Activated CD4-positive, alpha-beta T cell treated with anti-CD3 and anti-CD28 coated beads, Interleukin-2, amount 10 ng/mL, durations not matched to agents 7 days and 5 days (primary cell): ENCODE results near the gene SFTPB. TPM values are rescaled to one million over a fixed set of nuclear protein-coding genes. Genes with fewer than 3 reads are reported as not detected.

Experiments used
- CTCF ChIA-PET: fragments of 350-600 bp; sonication (Branson Sonifier 250); formaldehyde crosslinking; loops from one replicate; lab custom pipeline; 2021; ENCODE audit warnings: antibody characterized with exemption; lab: Charles Lee
- POLR2A ChIA-PET: fragments of 350-600 bp; sonication (Branson Sonifier 250); formaldehyde crosslinking; loops from one replicate; lab custom pipeline; 2021; ENCODE audit warnings: antibody characterized with exemption; lab: Charles Lee
- DNase-seq: peaks from one replicate; pipeline ENCODE4 v3.0.0-alpha.2; 2020
- H3K27ac Mint-ChIP-seq: one replicate; pipeline ENCODE4 v1.8.0; 2021; ENCODE audit warnings: mild to moderate bottlenecking, moderate library complexity, mixed read lengths
- H3K27me3 Mint-ChIP-seq: one replicate; pipeline ENCODE4 v1.8.0; 2021; ENCODE audit warnings: mixed read lengths
- H3K36me3 Mint-ChIP-seq: one replicate; pipeline ENCODE4 v1.8.0; 2021; ENCODE audit warnings: low read depth, mixed read lengths
- H3K4me1 Mint-ChIP-seq: one replicate; pipeline ENCODE4 v1.8.0; 2021; ENCODE audit warnings: mixed read lengths
- H3K4me3 Mint-ChIP-seq: one replicate; pipeline ENCODE4 v1.8.0; 2021; ENCODE audit warnings: mild to moderate bottlenecking, moderate library complexity, mixed read lengths
- H3K9me3 Mint-ChIP-seq: one replicate; pipeline ENCODE4 v1.8.0; 2021; ENCODE audit warnings: mixed read lengths
- total RNA-seq, 2 experiments: library from RNA; stranded (reverse); gene quantifications; one replicate each; pipeline ENCODE4 v1.2.3, GENCODE V29; 2021

The SFTPB gene
- total RNA-seq, 2 experiments from 2014 or later: not detected

- no peak for DNase-seq
- CTCF ChIA-PET: interaction anchor here (0.6 to 4.2 kb wide), 7 partner anchors 10 to 71 kb away, joined by 3 to 30 read pairs (median 7); partner anchors contain the start of gene GNLY
- POLR2A ChIA-PET: no interaction called here
Observed at GRCh38 chr2:85708641-85709040, 40.6 kb upstream of the SFTPB start.

DNA sequence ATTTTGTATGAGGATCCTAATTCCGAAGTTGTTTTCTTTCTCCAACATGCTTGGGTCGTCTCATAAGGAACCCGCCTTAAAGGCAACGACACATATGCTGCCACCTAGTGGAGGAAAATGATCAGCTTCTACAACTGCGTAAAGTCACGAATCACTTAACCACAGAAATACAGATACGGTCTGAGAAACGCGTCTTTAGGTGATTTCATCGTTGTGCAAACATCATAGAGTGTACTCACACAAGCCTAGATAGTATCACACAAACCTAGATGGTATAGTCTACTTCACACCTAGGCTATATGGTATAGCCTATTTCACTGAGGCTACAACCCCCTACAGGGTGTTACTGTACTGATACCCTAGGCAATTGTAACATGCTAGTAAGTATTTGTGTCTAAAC lies 39.3 kb upstream of the SFTPB start:
- DNase-seq: peak; percentile 87
- H3K4me1 Mint-ChIP-seq: peaks cover 51% of the 10 kb centered on the region
- H3K4me3 Mint-ChIP-seq: no peak overlapping the region
- peaks cover 2% of the 10 kb centered on the region for H3K36me3 Mint-ChIP-seq
- no peaks in the 10 kb centered on the region for H3K9me3 Mint-ChIP-seq
- CTCF ChIA-PET: interaction anchor here (0.5 to 6.0 kb wide), 14 partner anchors 9 to 220 kb away, joined by 3 to 39 read pairs (median 4); partner anchors contain the start of gene GNLY
- POLR2A ChIA-PET: no interaction called here
- H3K27ac Mint-ChIP-seq: peak overlapping the region; percentile 73
- H3K27me3 Mint-ChIP-seq: peaks cover 21% of the 10 kb centered on the region

More at GRCh38 chr2:85708641-85709040, 40.6 kb upstream of the SFTPB start:
- H3K9me3 Mint-ChIP-seq: no peaks in the 10 kb centered on the region
- H3K4me3 Mint-ChIP-seq: no peak overlapping the region
- H3K27me3 Mint-ChIP-seq: peaks cover 16% of the 10 kb centered on the region
- H3K4me1 Mint-ChIP-seq: peaks cover 39% of the 10 kb centered on the region
- no peak overlapping the region for H3K27ac Mint-ChIP-seq
- peaks cover 2% of the 10 kb centered on the region for H3K36me3 Mint-ChIP-seq

DNA sequence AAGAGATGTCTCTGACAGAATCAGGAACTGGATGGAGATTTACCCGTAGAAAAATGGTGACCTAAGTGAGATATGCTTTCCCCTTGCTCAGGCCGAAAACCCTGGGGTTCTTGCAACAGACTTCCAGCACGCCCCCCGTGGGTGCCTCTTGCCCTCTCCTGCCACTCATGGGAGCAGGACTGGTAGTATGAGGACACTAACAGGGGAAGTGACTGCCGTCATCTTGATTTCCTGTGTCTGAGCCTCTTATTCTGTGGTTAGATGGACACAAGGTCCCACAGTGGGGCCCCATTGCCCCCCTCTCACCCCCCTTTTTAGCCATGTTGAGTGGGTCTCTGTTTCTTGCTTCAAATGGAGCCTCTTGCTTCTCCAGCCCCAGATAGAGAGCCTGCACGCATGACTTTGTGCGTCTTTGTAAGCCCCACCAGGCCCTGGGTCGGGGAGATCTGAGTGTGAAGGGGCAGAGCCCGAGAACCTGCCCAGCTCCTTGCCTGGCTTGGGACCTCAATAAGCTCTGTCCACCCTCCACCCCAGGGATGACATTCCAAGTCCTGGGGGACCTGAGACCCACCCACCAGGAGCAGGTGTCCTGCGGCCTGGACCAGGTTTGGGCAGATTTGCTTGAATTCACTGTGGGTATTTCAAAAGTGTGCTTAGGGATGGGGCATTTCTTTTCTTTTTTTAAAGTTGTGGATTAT lies 38.7 kb upstream of the SFTPB start:
- H3K4me1 Mint-ChIP-seq: peaks cover 56% of the 10 kb centered on the region
- POLR2A ChIA-PET: no interaction called here
- H3K36me3 Mint-ChIP-seq: peaks cover 2% of the 10 kb centered on the region
- no peak overlapping the region for H3K4me3 Mint-ChIP-seq
- H3K27ac Mint-ChIP-seq: peak overlapping the region; percentile 73
- DNase-seq: no peak
- CTCF ChIA-PET: interaction anchor here (1.1 to 6.0 kb wide), 17 partner anchors 9 to 221 kb away, joined by 3 to 39 read pairs (median 4); partner anchors contain the start of genes C2orf68 and GNLY
- H3K9me3 Mint-ChIP-seq: no peaks in the 10 kb centered on the region
- peaks cover 25% of the 10 kb centered on the region for H3K27me3 Mint-ChIP-seq

DNA sequence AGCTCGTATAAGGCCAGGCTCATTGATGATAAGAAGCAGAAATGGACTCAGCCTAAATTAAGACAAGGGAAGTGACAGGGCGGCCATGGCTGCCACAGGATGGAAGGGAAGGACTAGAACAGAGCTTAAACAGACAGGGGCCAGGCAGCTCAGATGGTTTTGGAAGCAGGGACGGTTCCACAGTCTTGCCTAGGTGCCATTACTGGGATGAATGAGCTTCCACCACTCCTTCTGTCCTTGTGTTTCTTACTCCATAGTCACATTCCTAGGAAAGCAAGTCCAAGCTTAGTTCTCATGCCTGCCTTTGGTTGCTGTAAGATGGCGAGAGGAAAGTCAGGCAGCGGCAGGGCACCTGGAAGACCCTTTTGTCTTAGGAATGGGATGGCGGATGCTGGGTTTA lies 38.1 kb upstream of the SFTPB start:
- no peaks in the 10 kb centered on the region for H3K9me3 Mint-ChIP-seq
- no peak for DNase-seq
- POLR2A ChIA-PET: no interaction called here
- H3K27ac Mint-ChIP-seq: peak overlapping the region; percentile 71
- H3K4me1 Mint-ChIP-seq: peaks cover 58% of the 10 kb centered on the region
- CTCF ChIA-PET: interaction anchor here (0.6 to 6.0 kb wide), 14 partner anchors 8 to 131 kb away, joined by 3 to 39 read pairs (median 4); partner anchors contain the start of gene C2orf68
- H3K27me3 Mint-ChIP-seq: peaks cover 27% of the 10 kb centered on the region
- H3K4me3 Mint-ChIP-seq: no peak overlapping the region
- peaks cover 2% of the 10 kb centered on the region for H3K36me3 Mint-ChIP-seq

DNA sequence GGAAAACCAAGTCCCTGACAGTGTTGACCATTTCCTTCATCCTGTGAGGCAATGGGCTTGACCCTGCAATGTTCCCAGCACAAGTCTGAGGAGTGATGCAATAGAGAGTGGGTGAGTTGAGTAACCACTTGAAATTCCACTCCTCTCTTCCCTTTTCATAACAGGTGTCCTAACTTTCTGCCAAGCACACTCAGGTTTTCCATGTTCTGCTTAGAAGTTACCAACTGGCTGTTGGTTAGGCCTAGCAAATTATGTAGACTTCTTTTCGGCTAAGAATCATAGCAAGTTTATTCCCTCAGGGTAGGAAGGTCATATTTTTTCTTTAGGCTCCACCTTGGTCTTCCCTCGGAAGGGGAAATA lies 37.7 kb upstream of the SFTPB start:
- H3K4me3 Mint-ChIP-seq: no peak overlapping the region
- peaks cover 58% of the 10 kb centered on the region for H3K4me1 Mint-ChIP-seq
- CTCF ChIA-PET: interaction anchor here (0.6 to 6.0 kb wide), 14 partner anchors 8 to 131 kb away, joined by 3 to 39 read pairs (median 4); partner anchors contain the start of gene C2orf68

DNA sequence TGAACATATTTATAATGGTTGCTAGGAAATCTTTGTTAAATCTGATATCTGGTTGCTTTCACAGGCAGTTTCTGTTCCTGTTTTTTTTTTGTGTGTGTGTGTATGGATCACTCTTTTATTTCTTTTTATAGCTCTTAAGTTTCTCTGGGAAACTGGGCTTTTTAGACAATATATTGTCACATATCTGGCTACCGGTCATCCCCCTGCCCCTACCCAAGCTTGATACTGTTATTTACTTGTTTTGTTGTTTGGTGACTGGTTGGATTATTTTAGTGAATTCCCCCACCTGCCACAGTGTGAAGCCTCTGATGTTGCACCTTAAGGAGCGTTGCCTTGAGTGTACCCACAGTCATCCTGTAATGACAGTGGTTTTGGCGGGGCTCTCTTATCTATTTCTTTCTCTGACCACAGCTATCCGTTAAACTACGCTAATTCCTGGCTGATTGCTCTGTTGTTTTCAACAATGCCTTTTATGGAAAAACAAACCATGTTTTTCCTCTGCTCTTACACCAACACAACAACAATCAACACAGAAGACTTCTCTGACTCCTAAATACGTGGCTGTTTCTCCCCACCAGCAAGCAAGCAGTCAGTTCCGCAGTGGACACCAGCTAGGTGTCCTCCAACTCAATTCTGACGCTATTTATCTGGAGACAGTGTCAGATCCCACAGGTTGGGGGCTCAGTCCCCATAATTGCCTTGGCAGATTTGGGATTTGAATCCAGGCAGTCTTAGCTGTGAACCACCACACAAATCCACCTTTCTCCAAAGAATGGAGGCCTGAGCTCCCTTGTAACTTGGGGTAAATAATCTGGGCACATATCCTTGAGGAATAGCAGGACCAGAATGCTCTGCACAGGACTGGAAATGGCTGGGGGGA lies 37.0 kb upstream of the SFTPB start:
- H3K27me3 Mint-ChIP-seq: peaks cover 27% of the 10 kb centered on the region
- no peak overlapping the region for H3K4me3 Mint-ChIP-seq
- ChIA-PET CTCF (interaction anchor here (0.6 to 6.0 kb wide), 12 partner anchors 9 to 130 kb away, joined by 3 to 39 read pairs (median 4); partner anchors contain the start of gene C2orf68), POLR2A (interaction anchor here (0.5 kb wide), 1 partner anchor 211 kb away, joined by 3 read pairs; no protein-coding TSS in a partner anchor)
- no peaks in the 10 kb centered on the region for H3K9me3 Mint-ChIP-seq
- peaks cover 56% of the 10 kb centered on the region for H3K4me1 Mint-ChIP-seq
- peak; percentile 34 for DNase-seq
- peaks cover 2% of the 10 kb centered on the region for H3K36me3 Mint-ChIP-seq
- H3K27ac Mint-ChIP-seq: peak overlapping the region; percentile 71

More for the DNA sequence above, 37.7 kb upstream of the SFTPB start:
- H3K9me3 Mint-ChIP-seq: no peaks in the 10 kb centered on the region
- H3K36me3 Mint-ChIP-seq: peaks cover 2% of the 10 kb centered on the region
- H3K27me3 Mint-ChIP-seq: peaks cover 27% of the 10 kb centered on the region
- peak overlapping the region; percentile 71 for H3K27ac Mint-ChIP-seq
- no peak for DNase-seq
- POLR2A ChIA-PET: no interaction called here

DNA sequence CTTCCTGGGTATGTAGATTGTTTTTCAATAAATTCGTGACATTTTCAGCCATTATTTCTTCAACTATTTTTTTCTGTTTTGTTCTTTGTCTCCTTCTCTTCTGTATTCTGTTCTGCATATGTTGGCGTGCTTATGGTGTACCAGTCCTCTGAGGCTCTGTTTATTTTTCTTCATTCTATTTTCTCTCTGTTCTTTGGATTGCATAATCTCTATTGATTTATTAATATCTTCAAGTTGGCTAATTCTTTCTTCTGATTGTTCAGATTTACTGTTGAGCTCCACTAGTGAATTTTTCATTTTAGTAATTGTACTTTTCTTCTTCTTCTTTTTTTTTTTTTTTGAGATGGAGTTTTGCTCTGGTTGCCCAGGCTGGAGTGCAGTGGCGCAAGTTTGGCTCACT lies 36.0 kb upstream of the SFTPB start:
- DNase-seq: no peak
- no peaks in the 10 kb centered on the region for H3K9me3 Mint-ChIP-seq
- peaks cover 23% of the 10 kb centered on the region for H3K27me3 Mint-ChIP-seq
- peaks cover 2% of the 10 kb centered on the region for H3K36me3 Mint-ChIP-seq
- POLR2A ChIA-PET: no interaction called here
- H3K4me1 Mint-ChIP-seq: peaks cover 50% of the 10 kb centered on the region
- CTCF ChIA-PET: interaction anchor here (0.7 to 6.0 kb wide), 5 partner anchors 8 to 415 kb away, joined by 3 to 39 read pairs (median 5); no protein-coding TSS in a partner anchor
- peak overlapping the region; percentile 14 for H3K27ac Mint-ChIP-seq
- H3K4me3 Mint-ChIP-seq: no peak overlapping the region

GRCh38 chr2:85703329-85703728 lies 35.3 kb upstream of the SFTPB start:
- H3K36me3 Mint-ChIP-seq: peaks cover 2% of the 10 kb centered on the region
- CTCF ChIA-PET: interaction anchor here (1.0 to 6.0 kb wide), 3 partner anchors 8 to 66 kb away, joined by 3 to 39 read pairs (median 5); no protein-coding TSS in a partner anchor
- peaks cover 53% of the 10 kb centered on the region for H3K4me1 Mint-ChIP-seq
- H3K9me3 Mint-ChIP-seq: no peaks in the 10 kb centered on the region
- no peak overlapping the region for H3K4me3 Mint-ChIP-seq
- POLR2A ChIA-PET: no interaction called here
- H3K27me3 Mint-ChIP-seq: peaks cover 20% of the 10 kb centered on the region
- DNase-seq: no peak
- H3K27ac Mint-ChIP-seq: no peak overlapping the region

GRCh38 chr2:85702800-85703199 lies 34.8 kb upstream of the SFTPB start:
- ChIA-PET POLR2A (no interaction called here), CTCF (interaction anchor here (1.0 to 6.0 kb wide), 2 partner anchors 23 to 66 kb away, joined by 3 to 39 read pairs; no protein-coding TSS in a partner anchor)
- peak overlapping the region; percentile 52 for H3K27ac Mint-ChIP-seq
- H3K9me3 Mint-ChIP-seq: no peaks in the 10 kb centered on the region
- peaks cover 56% of the 10 kb centered on the region for H3K4me1 Mint-ChIP-seq
- no peak for DNase-seq
- peaks cover 2% of the 10 kb centered on the region for H3K36me3 Mint-ChIP-seq
- H3K27me3 Mint-ChIP-seq: peaks cover 17% of the 10 kb centered on the region
- H3K4me3 Mint-ChIP-seq: no peak overlapping the region

DNA sequence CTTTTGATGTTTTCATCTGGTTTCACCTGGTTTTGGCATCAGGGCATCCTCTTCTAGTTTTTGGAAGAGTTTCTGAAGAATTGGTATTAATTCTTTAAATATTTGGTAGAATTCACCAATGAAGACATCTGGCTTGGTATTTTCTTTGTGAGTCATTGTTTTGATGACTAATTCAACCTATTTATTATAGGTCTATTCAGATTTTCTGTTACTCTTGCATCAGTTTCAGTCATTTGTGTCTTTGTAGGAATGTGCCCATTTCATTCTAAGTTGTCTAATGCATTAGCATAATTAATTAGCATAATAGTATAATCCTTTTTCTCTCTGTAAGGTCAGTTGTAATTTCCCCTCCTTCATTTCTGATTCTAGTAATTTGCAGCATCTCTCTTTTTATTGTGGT lies 34.2 kb upstream of the SFTPB start:
- POLR2A ChIA-PET: no interaction called here
- H3K4me1 Mint-ChIP-seq: peaks cover 54% of the 10 kb centered on the region
- CTCF ChIA-PET: interaction anchor here (1.0 kb wide), 1 partner anchor 65 kb away, joined by 3 read pairs; no protein-coding TSS in a partner anchor

DNA sequence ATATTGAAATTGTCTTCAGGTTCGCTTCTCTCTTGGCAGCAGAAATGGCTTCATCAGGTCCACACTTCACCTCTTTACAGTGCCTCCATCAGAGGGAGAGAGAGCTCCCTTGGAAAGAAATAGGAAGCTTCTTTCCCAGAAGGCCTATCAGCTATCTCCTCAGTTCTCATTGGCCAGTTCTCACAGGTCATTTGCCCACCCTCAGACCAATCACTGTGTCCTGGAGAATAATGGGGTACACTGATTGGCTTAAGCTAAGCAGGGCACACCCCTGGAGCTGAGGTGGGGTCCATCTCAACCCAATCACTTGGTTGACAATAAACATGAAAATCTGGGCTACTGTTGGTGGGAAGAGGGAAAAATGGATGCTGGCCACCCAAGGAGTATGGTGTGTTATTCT lies 31.3 kb upstream of the SFTPB start:
- no peaks in the 10 kb centered on the region for H3K9me3 Mint-ChIP-seq
- peaks cover 2% of the 10 kb centered on the region for H3K36me3 Mint-ChIP-seq
- no peak overlapping the region for H3K4me3 Mint-ChIP-seq
- POLR2A ChIA-PET: no interaction called here
- H3K4me1 Mint-ChIP-seq: peaks cover 29% of the 10 kb centered on the region
- peaks cover 14% of the 10 kb centered on the region for H3K27me3 Mint-ChIP-seq
- H3K27ac Mint-ChIP-seq: no peak overlapping the region
- CTCF ChIA-PET: interaction anchor here (0.6 to 3.7 kb wide), 4 partner anchors 8 to 62 kb away, joined by 3 to 30 read pairs (median 5); no protein-coding TSS in a partner anchor
- DNase-seq: no peak

More for the DNA sequence above, 34.2 kb upstream of the SFTPB start:
- no peak overlapping the region for H3K27ac Mint-ChIP-seq
- DNase-seq: no peak
- no peaks in the 10 kb centered on the region for H3K9me3 Mint-ChIP-seq
- peaks cover 17% of the 10 kb centered on the region for H3K27me3 Mint-ChIP-seq
- H3K4me3 Mint-ChIP-seq: no peak overlapping the region
- peaks cover 2% of the 10 kb centered on the region for H3K36me3 Mint-ChIP-seq

DNA sequence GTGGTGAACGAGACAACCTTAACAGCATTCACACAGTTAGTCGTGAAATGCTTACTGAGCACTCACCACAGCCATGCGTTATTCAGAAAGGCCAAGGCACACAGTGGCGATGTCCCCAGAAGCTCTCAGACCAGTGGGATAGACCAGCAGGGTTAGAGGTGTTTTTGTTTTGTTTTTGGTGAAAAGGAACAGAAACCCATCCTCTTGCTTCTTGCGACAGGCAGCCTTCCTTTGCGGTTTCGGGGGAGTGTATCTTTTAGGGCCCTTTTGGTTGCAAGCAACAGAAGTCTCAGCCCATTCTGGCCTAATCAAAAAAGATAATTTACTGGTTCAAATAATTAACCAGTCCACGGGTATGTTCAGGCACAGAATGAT lies 30.9 kb upstream of the SFTPB start:
- Mint-ChIP-seq H3K4me1 (peaks cover 26% of the 10 kb centered on the region), H3K9me3 (no peaks in the 10 kb centered on the region), H3K27ac (no peak overlapping the region), H3K27me3 (peaks cover 12% of the 10 kb centered on the region), H3K36me3 (peaks cover under 1% of the 10 kb centered on the region), H3K4me3 (no peak overlapping the region)
- DNase-seq: no peak
- ChIA-PET POLR2A (no interaction called here), CTCF (interaction anchor here (0.6 to 3.7 kb wide), 4 partner anchors 8 to 27 kb away, joined by 3 to 30 read pairs (median 5); no protein-coding TSS in a partner anchor)
